Activated T-helper 1 cell treated with anti-CD3 and anti-CD28 coated beads, Interleukin-2, amount 50 U/mL, for 16 hours (primary cell): ENCODE measurements around the gene PDZD2.
"Not testable (repeated sequence)": the region's sequence is repeated elsewhere in the genome, so short reads cannot be mapped to it uniquely, and the experiment has no call there.

ENCODE experiments used
- DNase-seq, 2 donors: peaks; one replicate each; pipeline ENCODE4 v3.0.0-alpha.2; 2020; ENCODE audit warnings: low read depth in 1 of 2, low spot score in 1 of 2

Gene PDZD2

GRCh38 chr5:31731710-31732301 is 92.9 kb downstream of the PDZD2 start:
- no peak for DNase-seq

DNA sequence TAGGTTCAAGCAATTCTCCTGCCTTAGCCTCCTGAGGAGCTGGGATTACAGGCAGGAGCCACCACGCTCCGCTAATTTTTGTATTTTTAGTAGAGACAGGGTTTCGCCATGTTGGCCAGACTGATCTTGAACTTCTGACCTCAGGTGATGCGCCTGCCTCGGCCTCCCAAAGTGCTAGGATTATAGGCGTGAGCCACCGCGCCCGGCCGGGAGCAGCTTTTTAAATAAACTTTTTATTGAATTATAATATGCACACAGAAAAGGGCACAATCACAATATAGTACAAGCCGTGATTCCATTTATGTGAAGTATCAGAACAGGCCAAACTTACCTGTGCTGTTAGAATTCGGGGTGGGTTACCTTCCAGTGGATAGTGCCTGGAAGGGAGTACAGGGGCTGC is 93.9 kb downstream of the PDZD2 start:
- DNase-seq, result not testable (repeated sequence)

- DNase-seq, result no peak
Observed at GRCh38 chr5:31733371-31733770, 94.4 kb downstream of the PDZD2 start.

DNA sequence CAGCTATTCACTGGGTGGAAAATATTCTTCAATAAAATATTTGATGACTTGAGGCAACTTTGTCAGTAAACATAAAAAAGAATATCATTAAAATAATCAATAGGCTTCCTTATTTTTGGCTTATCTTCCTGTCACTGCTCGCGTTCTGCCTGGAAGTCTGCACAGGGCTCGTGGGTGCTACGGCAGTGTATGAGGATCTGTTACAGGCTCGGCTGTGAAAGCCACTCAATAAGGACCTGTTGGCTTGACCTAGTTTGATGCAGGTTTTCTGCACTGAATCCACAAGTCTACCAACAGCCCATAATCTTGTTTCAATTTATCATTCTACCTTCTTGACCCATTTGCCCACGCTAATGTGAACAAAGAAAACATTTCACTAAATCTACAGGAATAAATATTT is 97.2 kb downstream of the PDZD2 start:
- no peak for DNase-seq

DNA sequence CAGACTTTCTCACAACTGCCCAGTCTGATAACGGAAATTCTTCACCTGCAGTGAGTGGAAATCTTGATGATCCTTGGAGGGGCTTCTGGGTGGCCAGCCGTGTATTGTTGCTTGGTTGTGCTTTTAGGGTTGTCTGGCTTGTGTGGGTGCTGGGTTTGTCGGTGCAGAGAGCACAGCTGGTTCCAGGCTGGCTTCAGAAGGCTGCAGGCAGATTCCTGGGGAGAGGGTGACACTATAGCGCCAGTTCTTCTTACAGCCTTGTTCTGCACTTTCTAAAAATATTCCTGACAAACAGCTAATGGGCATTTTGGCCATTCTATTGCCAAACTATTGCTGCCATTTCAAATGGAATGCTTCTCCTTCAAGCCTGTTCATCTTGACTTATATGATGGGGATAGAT is 99.3 kb downstream of the PDZD2 start:
- DNase-seq, result no peak

DNA sequence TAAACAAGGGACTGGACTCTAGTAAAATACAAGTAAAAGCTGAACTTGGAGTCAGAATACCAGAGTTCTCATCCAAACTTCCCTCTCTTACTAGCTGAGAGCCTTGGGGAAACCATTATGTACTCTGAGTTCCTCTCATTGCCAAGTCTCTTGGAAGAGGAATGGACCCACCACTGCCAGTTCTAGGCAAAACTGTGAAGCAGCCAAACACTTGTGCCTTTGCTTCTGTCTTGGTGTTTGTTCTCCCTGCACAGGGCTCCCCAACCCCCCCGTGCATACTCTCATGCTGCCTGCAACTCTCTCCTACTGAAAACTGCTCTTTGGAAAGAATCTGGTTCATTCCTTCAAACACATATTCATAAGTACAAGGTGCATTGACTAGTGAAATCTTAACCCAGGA is 102.6 kb downstream of the PDZD2 start:
- no peak for DNase-seq

DNA sequence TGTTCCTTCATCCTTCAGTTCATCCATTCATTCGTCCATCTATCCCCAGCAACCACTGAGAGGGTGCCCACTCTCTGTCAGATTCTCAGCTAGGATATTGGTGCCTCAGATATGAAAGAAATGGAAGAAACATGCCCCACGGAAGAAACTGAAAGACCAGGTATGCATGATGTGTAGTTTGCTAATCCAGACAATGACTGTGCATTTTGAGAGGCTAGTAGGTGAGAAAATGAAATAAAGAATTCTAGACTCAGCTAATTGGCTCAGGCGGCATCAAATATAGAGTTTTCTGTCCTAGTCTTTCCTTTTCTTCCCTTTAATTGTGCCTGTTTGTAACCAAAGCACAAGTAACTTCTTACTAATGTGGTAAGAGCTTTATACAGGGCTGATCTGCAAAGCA is 104.7 kb downstream of the PDZD2 start:
- no peak for DNase-seq

DNA sequence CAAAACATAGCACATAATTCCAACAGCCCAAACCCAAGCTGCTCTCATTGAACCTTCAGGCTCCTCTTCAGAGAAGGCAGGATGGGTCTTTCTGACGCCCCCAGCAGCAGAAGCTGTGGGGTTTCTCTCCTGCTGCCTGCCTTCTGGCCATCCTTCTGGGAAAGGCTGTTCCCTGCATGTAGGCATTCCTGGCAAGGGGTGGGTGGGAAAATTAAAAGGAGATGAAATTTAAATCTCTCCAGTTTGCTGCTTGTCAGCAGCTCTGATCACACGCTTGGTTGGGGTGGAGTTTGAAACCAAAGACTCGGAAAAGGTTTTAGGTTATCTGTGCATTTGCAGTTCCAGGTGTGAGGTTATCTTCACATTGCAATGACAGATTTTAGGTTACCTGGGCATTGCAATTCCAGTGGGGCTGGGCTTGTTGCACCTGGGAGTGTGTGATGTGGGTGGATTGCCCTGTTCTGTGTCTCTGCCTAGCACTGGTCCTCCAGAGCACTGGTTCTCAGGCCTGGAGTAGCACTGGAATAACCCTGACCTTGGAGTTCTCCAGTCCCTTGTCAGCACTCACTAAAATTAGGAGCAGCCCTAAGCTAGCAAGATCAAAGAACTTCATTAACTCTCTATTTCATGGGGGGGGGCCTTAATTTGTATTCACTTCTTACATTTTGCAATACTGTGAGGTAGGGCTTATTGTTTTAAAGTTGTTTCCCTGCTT is 109.7 kb downstream of the PDZD2 start:
- no peak for DNase-seq

DNA sequence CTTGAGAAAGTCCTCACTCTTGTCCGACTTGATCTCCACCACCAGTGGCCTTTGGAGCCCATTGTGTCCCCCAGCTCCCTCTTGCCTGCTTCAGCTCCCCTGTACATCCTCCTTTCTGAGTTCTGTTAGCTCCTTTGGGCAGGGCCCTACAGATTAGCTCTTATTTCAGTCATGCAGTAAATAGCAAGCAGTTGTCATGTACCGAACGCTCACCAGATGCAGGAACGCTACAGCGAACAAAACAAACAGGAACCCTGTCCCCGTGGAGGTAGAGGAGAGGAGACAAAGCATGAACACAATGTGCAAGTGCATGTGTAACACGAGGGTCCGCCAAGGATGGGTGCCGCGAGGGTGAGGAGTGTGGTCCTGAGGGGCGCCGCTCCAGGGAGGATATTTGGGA is 111.3 kb downstream of the PDZD2 start:
- no peak for DNase-seq

GRCh38 chr5:31751610-31752009 is 112.7 kb downstream of the PDZD2 start:
- DNase-seq, result no peak

DNA sequence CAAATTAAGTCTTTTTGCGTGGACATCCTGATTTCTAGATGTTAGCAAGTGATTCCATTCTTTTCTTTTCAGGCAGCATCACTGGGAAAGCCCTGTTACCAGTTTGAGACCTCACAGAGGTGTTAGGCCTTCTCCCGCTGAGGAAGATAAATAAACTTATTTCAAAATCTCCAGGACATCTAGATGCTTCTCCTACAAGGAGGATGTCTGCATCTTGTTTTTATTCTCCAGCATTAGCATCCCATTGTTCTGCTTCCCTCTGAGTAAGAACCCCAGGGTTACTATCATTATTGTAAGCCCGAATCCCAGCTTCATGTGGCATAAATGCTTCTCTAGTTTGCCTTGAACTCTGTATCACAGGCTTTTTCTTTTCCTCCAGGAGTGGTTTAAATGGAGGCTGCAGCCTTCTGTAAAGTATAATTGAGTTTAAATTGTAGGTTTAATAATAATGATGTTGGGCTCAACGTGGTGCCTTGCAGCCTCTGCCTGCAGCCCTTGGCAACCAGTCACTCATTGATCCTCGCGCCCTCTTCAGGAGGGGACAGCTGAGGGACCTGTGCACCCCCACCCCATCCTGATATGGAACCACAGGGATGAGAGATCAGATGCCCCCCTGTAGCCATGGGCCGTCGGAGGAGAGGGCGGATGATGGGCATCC is 114.9 kb downstream of the PDZD2 start:
- no peak for DNase-seq

- no peak for DNase-seq
Observed at GRCh38 chr5:31754358-31754704, 115.4 kb downstream of the PDZD2 start.

GRCh38 chr5:31754741-31755675 is 116.1 kb downstream of the PDZD2 start:
- no peak for DNase-seq

- DNase-seq, result no peak
Observed at GRCh38 chr5:31755676-31756230, 116.8 kb downstream of the PDZD2 start.

DNA sequence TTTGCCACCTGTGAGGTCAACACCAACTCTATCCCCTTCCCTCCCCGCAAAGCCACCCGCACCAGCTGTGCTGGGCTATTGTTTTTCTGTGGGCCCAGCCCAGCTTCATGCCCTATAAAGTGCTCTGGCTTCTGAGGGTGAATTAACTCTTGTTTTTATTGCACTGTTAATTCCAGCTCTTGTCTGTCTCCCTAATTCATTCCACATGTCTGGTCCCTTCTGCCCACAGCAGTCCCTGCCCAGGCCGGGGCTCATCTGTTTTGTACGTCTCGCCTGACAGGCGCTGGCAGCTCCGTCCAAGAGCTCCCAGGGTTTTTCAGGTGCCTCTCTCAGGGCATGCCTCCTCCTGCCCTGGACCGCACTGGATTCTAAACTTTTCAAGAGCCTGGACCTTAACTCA is 118.9 kb downstream of the PDZD2 start:
- DNase-seq, result no peak

DNA sequence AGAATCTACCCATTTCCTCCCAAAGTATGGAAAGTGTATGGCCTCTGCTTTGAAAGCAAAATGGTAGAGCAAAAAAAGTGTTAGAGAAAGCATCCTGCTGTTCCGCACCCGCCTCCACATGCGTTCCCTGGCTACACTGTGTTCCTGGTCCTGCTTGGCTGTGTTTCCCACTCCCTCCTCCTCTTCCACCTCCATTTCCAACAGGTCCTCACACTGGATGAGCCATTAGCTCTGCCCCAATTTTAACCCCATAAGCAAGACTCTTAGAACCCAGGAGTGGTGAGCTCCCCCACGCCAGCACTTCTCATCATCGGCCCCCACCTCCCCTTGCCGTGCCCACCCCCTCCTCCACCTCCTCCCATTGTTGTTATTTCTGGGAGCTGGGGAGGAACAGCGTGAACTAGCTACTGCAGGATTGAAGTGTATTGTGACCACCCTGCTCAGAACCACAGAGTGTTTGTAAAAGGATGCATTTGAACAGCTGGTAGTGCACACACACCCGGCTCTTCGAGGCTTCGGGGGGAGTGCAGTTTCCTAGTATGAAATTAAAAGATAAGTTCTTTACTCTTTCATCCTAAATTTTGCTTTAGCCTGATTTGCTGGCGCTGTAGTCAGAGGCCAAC is 120.0 kb downstream of the PDZD2 start:
- no peak for DNase-seq

- DNase-seq, result no peak
Observed at GRCh38 chr5:31759925-31760324, 121.0 kb downstream of the PDZD2 start.

DNA sequence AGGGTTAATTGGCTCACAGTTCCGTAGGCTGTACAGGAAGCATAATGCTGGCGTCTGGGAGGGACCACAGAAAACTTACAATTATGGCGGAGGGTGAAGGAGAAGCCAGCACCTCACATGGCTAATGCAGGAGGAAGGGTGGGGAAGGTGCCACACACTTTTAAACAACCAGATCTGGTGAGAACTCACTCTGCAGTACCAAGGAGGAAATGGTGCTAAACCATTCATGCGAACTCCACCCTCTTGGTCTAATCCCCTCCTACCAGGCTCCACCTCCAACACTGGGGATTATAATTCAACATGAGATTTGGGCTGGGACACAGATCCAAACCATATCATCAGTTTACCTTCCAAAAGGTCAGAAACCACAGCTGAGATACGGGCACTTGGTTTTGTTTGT is 122.9 kb downstream of the PDZD2 start:
- no peak for DNase-seq

DNA sequence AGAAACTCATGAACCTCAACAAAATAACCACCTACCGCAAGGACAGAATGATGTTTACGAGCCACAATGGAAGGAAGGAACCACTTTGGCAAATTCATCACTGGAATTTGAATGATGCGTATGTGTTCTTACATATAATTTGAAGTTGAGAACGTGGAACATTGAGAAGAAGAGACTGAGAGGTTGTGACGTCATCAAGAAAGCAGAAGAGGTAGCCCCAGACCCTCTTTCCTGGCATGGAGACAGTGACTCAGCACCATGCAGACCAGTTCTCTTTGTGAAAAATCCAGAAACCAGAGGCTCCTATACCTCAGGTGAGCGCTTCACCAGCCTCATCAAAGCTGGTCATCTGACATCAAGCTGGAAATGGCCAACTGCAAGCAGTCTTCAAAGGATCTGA is 124.5 kb downstream of the PDZD2 start:
- DNase-seq, result no peak

- not testable (repeated sequence) for DNase-seq
Observed at GRCh38 chr5:31764687-31765086, 125.8 kb downstream of the PDZD2 start.
